ENCODE data around the gene KIF21B. TPM values are rescaled to one million over a fixed set of nuclear protein-coding genes. Genes with fewer than 3 reads are reported as not detected.

KIF21B gene
- total RNA-seq, 1 donor from 2014 or later = 165 TPM

DNA sequence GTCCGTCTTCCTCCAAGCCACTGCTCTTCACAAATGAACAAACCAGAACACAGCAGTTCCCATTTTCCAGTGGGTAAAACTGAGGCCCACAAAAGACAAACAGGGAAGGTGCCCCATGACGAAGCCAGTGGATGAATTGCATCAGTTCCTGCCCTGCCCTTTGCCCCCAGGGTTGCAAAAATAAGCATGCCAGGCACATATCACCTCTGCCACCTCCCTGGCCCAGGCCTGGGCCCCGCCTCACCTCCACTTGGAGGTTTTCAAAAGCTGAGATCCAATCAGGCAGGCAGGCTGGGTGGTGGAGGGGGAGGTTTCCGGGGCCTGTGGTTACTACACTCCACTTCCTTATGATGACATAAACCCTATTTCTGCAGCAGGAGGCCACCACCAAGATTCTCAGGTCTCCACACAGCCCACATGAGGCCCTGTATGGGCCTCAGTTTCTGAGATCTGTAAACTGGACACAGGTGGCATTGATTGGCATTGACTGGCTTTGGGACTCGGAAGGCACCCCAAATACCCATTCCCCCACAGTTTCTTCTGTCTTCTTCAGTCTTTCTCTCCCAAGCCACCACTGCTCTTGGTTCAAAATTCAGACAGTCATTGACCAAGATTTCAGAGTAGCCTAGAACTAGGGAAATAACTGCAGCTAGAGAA is 4.1 kb downstream of the KIF21B start:
- DNase-seq = no peak

- DNase-seq = no peak
These were observed 5.7 kb downstream of the KIF21B start for GRCh38 chr1:201017828-201018163.

DNA sequence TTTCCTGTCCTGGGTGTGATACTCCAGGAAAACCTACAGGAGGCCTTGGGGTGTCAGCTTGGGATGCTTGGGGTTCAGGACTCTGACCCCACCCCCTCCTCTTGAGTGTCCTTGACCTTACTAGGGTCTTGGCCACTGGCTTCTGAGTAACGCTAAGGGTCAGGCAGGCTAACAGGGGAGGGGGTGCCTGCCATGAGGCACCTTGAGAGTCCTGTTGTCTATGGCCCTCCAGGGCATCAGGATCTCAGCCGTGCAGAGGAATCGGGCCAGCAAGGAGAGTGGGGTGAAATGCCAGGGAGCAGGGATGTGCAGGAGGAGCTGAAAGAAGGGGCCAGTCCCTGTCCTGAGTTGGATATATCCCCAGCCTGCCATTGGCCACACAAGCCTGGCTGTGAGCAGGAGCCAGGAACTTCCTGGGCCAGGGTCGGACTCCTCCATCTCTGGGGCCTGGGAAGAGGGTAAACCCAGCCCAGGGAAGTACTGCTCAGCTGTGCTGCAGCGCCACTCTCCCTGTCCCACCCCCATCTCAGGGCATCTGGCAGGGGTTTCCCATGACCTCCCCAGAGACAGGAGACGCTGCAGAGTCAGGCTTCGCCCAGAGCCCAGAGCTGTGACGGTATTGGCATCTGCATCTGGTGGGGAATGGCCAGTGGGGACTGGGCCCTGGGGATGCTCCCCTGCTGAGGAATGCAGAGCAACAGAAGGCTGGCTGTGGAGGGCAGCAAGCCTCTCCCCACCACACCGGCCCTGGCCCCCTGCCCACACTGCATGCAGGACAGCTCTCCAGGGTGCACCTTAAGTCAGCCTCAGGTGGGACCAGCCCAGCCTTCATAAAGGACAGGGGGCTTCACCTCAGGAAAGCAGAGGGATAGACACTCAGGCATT is 6.3 kb downstream of the KIF21B start:
- DNase-seq = no peak

DNA sequence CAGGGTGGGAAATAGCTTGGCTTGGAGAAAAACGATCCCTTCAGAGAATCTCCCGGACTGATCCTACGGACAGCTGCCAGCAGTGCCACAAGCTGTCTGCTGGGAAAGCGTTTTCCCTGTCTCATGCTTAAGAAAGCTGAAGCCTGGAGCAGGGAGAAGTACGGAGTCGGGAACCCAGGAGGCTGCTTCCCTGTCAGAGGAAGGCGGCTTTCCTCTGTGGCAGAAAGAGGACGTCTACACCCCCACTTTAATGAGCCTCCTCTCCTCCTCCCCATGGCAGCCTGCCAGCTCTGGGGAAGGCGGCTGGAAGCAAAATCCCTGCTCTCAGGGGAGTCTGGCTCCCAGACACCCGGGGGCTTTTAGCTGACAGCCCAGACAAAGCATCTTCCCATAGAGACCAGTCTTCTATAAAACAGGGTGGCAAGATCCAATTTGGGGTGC is 7.3 kb downstream of the KIF21B start:
- DNase-seq = peak; percentile 50

GRCh38 chr1:201015551-201016091 is 7.9 kb downstream of the KIF21B start:
- DNase-seq = no peak

DNA sequence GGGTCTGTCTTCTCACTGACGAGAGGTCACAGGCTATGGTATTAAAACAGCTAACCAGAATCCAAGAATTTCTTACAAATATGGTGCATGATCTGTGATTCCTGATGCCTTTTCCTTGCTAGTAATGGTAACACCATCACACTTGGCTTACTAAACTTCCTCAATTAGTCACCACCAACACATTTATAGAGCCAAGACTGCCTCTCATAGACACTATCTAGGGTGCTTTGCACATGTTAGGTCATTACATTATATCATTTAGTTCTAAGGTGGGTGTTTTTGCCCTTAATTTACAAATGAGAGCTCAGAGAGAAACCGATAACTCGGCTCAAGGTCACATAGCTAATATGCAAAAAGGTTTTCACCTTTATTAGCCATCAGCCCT is 8.7 kb downstream of the KIF21B start:
- DNase-seq = no peak

GRCh38 chr1:201013991-201014815 is 9.3 kb downstream of the KIF21B start:
- peak; percentile 64 for DNase-seq

- DNase-seq = no peak
These were observed 10.5 kb downstream of the KIF21B start for GRCh38 chr1:201013031-201013485.

DNA sequence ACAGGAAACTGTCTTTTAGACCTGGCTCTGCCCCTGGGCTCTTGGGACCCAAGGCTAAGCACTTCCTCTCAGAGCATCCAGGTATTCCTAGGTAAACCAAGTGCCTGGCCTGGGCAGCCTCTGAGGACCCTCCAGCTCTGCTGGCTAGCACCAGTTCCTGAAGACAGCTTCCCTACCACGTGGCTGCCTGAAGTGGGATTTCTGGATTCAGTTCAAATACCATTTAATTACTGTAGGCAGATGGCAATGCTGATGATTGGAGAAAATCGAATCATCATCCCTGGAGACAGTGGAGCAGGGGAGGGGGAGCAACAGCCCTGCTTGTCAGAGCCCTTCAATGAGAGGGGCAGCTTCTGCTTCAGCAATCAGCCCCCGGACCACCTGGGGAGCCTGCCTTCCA is 11.9 kb downstream of the KIF21B start:
- DNase-seq = no peak

- no peak for DNase-seq
These were observed 13.4 kb downstream of the KIF21B start for GRCh38 chr1:201009962-201010645.

DNA sequence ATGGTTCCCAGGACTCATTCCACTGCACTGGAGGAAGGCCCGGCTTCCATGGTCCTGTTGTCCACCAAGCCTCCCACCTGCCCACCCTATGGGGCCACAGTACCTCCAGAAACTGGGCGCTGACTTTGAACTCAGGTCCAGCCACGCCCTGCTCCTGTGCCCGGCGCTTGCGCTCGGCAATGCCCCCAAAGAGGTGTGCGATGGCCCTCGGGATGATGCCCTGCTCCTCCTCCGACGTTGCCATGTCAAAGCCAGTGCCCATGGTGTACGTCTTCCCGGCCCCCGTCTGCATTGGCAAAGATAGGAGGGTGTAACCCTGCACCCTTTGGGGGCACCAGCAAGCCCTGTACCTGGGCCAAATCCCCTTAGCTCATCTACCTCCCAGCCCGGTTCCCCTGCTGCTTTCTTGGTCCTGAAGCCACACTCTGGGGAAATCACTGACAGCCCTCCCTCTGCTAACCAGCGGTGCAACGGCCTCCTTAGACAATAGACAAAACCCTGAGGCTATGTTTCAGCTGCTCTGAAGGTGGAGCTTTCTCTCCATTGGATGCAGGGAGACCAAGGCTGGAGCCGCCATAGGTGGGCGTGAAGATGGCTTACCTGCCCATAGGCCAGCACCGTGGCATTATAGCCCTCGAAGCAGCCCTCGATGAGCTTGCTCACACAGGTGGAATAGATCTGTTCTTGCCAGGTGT is 14.7 kb downstream of the KIF21B start:
- no peak for DNase-seq

DNA sequence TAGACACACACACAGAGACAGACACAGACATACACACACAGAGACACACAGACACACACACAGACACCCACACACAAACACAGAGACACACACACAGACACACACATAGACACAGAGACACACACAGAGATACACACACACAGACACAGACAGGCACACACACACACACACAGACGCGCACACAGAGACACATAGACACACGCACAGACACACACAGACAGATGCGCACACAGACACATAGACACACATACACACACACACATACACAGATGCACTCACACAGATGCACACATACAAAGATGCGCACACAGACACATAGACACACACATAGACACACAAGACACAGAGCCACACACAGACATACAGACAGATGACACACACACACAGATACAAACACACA is 16.0 kb downstream of the KIF21B start:
- DNase-seq = no peak

DNA sequence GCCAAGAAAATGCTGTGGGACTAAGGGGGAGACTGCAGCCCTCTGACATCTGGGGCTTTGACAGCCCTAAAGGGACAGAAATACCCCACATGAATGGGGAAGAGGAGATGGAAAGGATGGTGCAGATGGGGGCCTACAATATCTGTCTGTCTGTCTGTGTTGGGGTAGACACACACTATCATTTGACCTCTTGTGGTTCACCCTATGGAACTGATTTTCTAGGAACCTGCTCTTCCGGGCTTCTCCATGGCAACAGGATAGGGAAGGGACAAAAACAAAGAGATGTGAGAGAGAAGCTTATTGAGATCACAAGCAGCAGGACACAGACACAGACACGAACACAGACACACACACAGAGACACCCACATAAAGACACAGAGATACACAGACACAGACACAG is 17.1 kb downstream of the KIF21B start:
- no peak for DNase-seq

DNA sequence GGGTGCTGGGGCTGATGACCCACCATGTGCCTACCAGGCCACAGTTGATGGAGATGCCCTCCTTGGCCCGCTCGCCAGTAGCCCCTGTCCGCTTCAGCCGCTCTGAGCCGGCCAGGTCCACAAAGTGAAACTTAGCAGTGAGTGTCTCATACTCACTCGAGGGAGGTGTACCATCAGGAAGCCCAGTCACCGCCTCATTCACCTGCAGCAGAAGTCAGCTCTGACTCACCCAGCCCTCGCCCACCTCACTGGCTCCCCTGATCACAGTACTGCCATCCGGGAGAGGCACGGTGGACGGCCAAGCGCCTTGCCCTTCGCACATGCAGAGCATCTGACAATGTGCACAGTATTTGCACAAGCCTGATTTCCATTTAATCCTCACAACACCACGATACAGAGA is 18.8 kb downstream of the KIF21B start:
- no peak for DNase-seq

DNA sequence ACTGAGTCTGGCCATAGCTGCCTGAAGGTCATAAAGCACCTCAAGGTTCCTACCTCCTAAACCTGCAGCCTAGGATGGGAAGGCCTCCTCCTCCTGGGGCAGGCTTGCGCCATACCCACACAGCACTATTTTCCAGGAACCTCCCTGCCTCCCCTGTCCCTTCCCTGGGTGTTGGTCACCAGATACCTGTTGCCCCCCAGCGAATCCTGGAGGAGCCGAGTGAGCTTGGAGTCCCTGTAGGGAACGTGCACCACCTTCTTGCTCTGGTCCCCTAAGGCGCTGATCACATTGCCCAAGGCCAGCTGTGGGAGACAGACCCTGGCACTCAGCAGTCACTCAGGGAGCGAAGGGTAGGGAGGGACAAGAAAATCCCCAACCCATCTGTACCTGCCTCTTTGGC is 19.4 kb downstream of the KIF21B start:
- DNase-seq = no peak

DNA sequence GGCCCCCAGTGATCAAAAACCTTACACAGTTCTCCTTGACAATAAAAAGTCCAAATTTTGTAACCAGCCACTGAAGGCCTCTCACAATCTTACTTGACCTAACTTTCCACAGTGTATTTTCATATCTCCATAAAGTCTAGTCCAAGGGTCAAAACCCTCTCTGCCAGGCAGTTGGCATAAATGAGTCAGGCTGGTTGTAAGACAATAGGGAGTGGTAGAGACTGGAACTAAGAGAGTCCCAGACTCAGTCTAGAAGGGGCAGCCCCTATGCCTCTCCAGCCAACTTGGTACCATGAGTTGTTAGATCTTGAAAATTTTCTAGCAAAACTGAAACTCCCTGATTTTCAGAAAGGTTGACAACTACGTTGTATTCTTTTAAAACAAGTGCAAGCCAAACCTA is 21.0 kb downstream of the KIF21B start:
- DNase-seq = no peak

DNA sequence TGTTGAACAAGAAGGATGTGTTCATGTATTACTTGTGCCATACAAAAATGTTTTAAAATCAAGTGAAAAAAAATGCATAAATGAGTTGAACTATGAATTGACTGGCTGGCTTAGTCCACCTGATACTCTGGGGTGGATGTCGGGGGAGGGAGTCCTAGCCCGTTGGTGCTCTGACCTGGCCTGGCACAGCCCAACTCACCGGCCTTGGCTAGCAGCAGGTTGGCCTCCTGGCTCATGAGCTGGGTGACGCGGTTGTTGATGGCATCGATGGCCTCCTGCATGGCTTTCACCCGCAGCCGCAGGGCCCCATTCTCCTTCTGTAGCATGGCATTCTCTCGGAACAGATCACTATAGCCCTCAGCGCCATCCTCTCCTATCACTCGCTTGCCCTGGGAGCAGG is 21.6 kb downstream of the KIF21B start:
- DNase-seq = no peak

GRCh38 chr1:201000391-201000790 is 23.1 kb downstream of the KIF21B start:
- DNase-seq = no peak

- DNase-seq = no peak
These were observed 23.8 kb downstream of the KIF21B start for GRCh38 chr1:200999667-201000066.

GRCh38 chr1:200998323-200998722 is 25.2 kb downstream of the KIF21B start:
- DNase-seq = no peak

- DNase-seq = no peak
These were observed 31.0 kb downstream of the KIF21B start for GRCh38 chr1:200992382-200993048.

Data from occipital lobe (tissue), 2 donors.